ENCODE measurements around the gene TINCR. TPM values are rescaled to one million over a fixed set of nuclear protein-coding genes. Genes with fewer than 3 reads are reported as not detected.

TINCR gene
- total and polyA plus RNA-seq, 2 donors (not counting 3 experiments of a cell fraction or from before 2014, with no cell fraction given): 0.01 TPM; not detected in 1

- H3K9me3 ChIP-seq (replicated peaks; ENCODE audit: control insufficient read depth, insufficient read depth, low read length): no peaks in the 10 kb centered on the region
- no peak overlapping the region for H3K9ac ChIP-seq (replicated peaks; ENCODE audit: extremely low read depth, insufficient read depth, low read length)
- dilution Hi-C loops (cut with MboI; ENCODE audit: extremely low pct_ligation_motif_present, low sequenced_read_pairs) (no loop called here), intact Hi-C loops (cut with micrococcal nuclease) (no loop called here)
- TF ChIP-seq GATA2 (IDR thresholded peaks at IDR 0.05; ENCODE audit: insufficient read depth, insufficient read length, low read depth, low read length) (no peak), MAX (IDR thresholded peaks at IDR 0.05; ENCODE audit: insufficient read depth, insufficient read length) (no peak), CTCF (IDR thresholded peaks at IDR 0.05; ENCODE audit: extremely low read depth in 1 of 2, insufficient read depth in 1 of 2, low read depth in 1 of 2, low read length in 2 of 2) (no peak), EZH2 (IDR thresholded peaks at IDR 0.05; ENCODE audit: borderline replicate concordance, low read depth, low read length, severe bottlenecking) (no peak), JUN (IDR thresholded peaks at IDR 0.05; ENCODE audit: borderline replicate concordance, insufficient read depth, insufficient read length, low read depth) (no peak), POLR2A (IDR thresholded peaks at IDR 0.05; ENCODE audit: low read depth, low read length) (no peak), FOS (IDR thresholded peaks at IDR 0.05; ENCODE audit: borderline replicate concordance, insufficient read depth, low read length) (no peak), MYC (IDR thresholded peaks at IDR 0.05; ENCODE audit: low read depth, low read length) (no peak), POLR2AphosphoS5 (IDR thresholded peaks at IDR 0.05; ENCODE audit: insufficient read depth, low read depth, low read length) (no peak)
- H3K4me1 ChIP-seq (ENCODE audit: control insufficient read depth, extremely low read depth, insufficient read depth, low read length): no peaks in the 10 kb centered on the region
- no peak for FAIRE-seq
- DNase-seq (ENCODE audit: low read depth, low spot score): no peak
- no peak overlapping the region for H3K4me2 ChIP-seq (ENCODE audit: insufficient read depth, low read length)
- peaks cover 21 to 53% of the 10 kb centered on the region in 2 experiments for H3K36me3 ChIP-seq (ENCODE audit: control insufficient read depth in 2 of 2, extremely low read depth in 1 of 2, insufficient read depth in 2 of 2, low read length in 2 of 2)
- no peaks in the 10 kb centered on the region for H3K27me3 ChIP-seq (ENCODE audit: control insufficient read depth in 2 of 2, insufficient read depth in 2 of 2, low read length in 2 of 2)
- H4K20me1 ChIP-seq (replicated peaks; ENCODE audit: control insufficient read depth, extremely low read depth, insufficient read depth, low read length): no peaks in the 10 kb centered on the region
- CTCF ChIA-PET: no interaction called here
- BruUV-seq (replicated peaks): no TSS peak
- H2AFZ ChIP-seq (ENCODE audit: low read depth, low read length): no peak overlapping the region
- H3K79me2 ChIP-seq (ENCODE audit: control insufficient read depth, insufficient read depth, low read length): no peaks in the 10 kb centered on the region
- POLR2A ChIA-PET: no interaction called here
- no peak overlapping the region for H3K4me3 ChIP-seq (replicated peaks in 1 of 3; ENCODE audit: insufficient read depth in 1 of 3, low read depth in 1 of 3, low read length in 3 of 3)
- H3K9me1 ChIP-seq (replicated peaks; ENCODE audit: control insufficient read depth, extremely low read depth, insufficient read depth, low read length): no peaks in the 10 kb centered on the region
- no peak overlapping the region for H3K27ac ChIP-seq (ENCODE audit: insufficient read depth, low read depth, low read length)
Observed at GRCh38 chr19:5588906-5589676, 21.3 kb upstream of the TINCR start.

Measured in endothelial cell of umbilical vein (primary cell).